22Rv1 (cell line): Measurements from ENCODE around the gene STXBP6.

Experiments
- H3K27ac ChIP-seq: fragments of 450-650 bp; 2 replicates; pipeline ENCODE4 v1.5.1; 2017
- CTCF ChIP-seq: fragments of 450-650 bp; IDR thresholded peaks from 2 replicates; pipeline ENCODE4 v1.5.1; 2017; ENCODE audit warnings: mild to moderate bottlenecking
- ZFX ChIP-seq: fragments of 450-650 bp; IDR thresholded peaks from 2 replicates; pipeline ENCODE4 v1.6.1; 2017; ENCODE audit warnings: antibody characterized with exemption, borderline replicate concordance

The STXBP6 gene

GRCh38 chr14:24894583-24895242 lies 155.2 kb downstream of the STXBP6 start:
- no peak overlapping the region for H3K27ac ChIP-seq
- TF ChIP-seq CTCF (no peak), ZFX (no peak)

GRCh38 chr14:24892497-24893051 lies 157.4 kb downstream of the STXBP6 start:
- TF ChIP-seq CTCF, result no peak
- H3K27ac ChIP-seq, result no peak overlapping the region

GRCh38 chr14:24891987-24892496 lies 157.9 kb downstream of the STXBP6 start:
- TF ChIP-seq CTCF (no peak), ZFX (no peak)
- no peak overlapping the region for H3K27ac ChIP-seq

GRCh38 chr14:24890716-24891115 lies 159.2 kb downstream of the STXBP6 start:
- no peak for TF ChIP-seq ZFX
- no peak for TF ChIP-seq CTCF
- no peak overlapping the region for H3K27ac ChIP-seq

GRCh38 chr14:24889843-24890242 lies 160.1 kb downstream of the STXBP6 start:
- no peak overlapping the region for H3K27ac ChIP-seq
- no peak for TF ChIP-seq CTCF
- TF ChIP-seq ZFX, result no peak

GRCh38 chr14:24888532-24888931 lies 161.4 kb downstream of the STXBP6 start:
- no peak overlapping the region for H3K27ac ChIP-seq
- TF ChIP-seq ZFX, result no peak
- TF ChIP-seq CTCF, result no peak

GRCh38 chr14:24887623-24888304 lies 162.2 kb downstream of the STXBP6 start:
- TF ChIP-seq CTCF (no peak), ZFX (no peak)
- H3K27ac ChIP-seq, result no peak overlapping the region
